Right lobe of liver (tissue), 6 donors: ENCODE data around the gene KIF5B. TPM values are rescaled to one million over a fixed set of nuclear protein-coding genes. Genes with fewer than 3 reads are reported as not detected.

Experiments
- ATAC-seq, 4 donors: fragments of 200-7000 bp; cut with Tn5 transposase; one replicate each; pipeline ENCODE4 v1.9.1; 2020; ENCODE audit warnings: mild to moderate bottlenecking in 4 of 4, moderate library complexity in 4 of 4
- DNase-seq, 3 donors: peaks; one replicate each; pipeline ENCODE4 v3.0.0-alpha.2; 2020
- H3K27ac ChIP-seq, 3 donors: fragments of 200-600 bp; one replicate each; pipeline ENCODE4 v1.8.0; 2022
- H3K27me3 ChIP-seq, 2 donors: fragments of 200-600 bp; one replicate each; pipeline ENCODE4 v1.8.0; 2022
- H3K36me3 ChIP-seq, 4 donors: fragments of 200-600 bp; sonication (generic) in 1 of 4; one replicate each; pipeline versions ENCODE4 v1.5.1 to v1.8.0; 2017 to 2022; ENCODE audit warnings: control low read depth in 1 of 4
- H3K4me1 ChIP-seq, 4 donors: fragments of 200-600 bp; sonication (generic) in 1 of 4; one replicate each; pipeline versions ENCODE4 v1.5.1 to v1.8.0; 2017 to 2022; ENCODE audit warnings: control low read depth in 1 of 4
- H3K4me3 ChIP-seq, 3 donors: fragments of 200-600 bp; one replicate each; pipeline ENCODE4 v1.8.0; 2022
- H3K9me3 ChIP-seq, 4 donors: fragments of 200-600 bp; sonication (generic) in 1 of 4; one replicate each; pipeline versions ENCODE4 v1.5.1 to v1.8.0; 2017 to 2022; ENCODE audit warnings: control low read depth in 1 of 4
- POLR2A ChIP-seq: fragments of 450-650 bp; IDR thresholded peaks from one replicate; pipeline ENCODE4 v1.6.1; 2017; ENCODE audit warnings: antibody characterized with exemption, mild to moderate bottlenecking
- WGBS: methylation state at CpG from one replicate; pipeline ENCODE4 v1.1.6; 2018; ENCODE audit warnings: low coverage, low lambda C conversion rate; ENCODE audit not compliant: insufficient coverage; ENCODE audit errors: missing lambda C conversion rate; 5-methylcytosine and 5-hydroxymethylcytosine counted together
- intact Hi-C, 2 donors: fragments of 100-400 bp; cut with DNase I; formaldehyde crosslinking; loops; one replicate each; pipeline versions ENCODE4 v1.11.2 to v1.14.1; 2022
- total RNA-seq, 6 experiments: library from RNA; depleted of rRNA in 2 of 6; stranded (reverse); fragments of >200 nt in 2 of 6; fragmentation: NEBNext Ultra II Directional in 3 of 6; extraction: Animal tissue kit (Norgen Biotek cat#: 25700) in 3 of 6; gene quantifications; one replicate each; pipeline versions ENCODE4 v1.1.0 to v1.2.4, GENCODE V29; 2016 to 2023
- TF ChIP-seq, protein P1 (sequence below), 4 donors: fragments of 200-600 bp in 3 of 4; fragments of 450-650 bp in 1 of 4; IDR thresholded peaks; one replicate each; pipeline versions ENCODE4 v1.5.1 to v1.8.0; 2016 to 2022; ENCODE audit warnings: antibody characterized with exemption in 4 of 4, mild to moderate bottlenecking in 2 of 4
- donor health status: DM: no; HTN: yes; CAD: no.
- donor health status: DM: no; HTN: no; CAD: no.
- donor health status: DM: no; HTN: no; CAD: no.
- donor health status: DM: no; HTN: yes; CAD: no.
- donor health status: DM: no; HTN: yes; CAD: no.

Gene KIF5B
- total RNA-seq, 6 experiments from 2014 or later = 12.8 to 44.4 (median 23.3) TPM

DNA sequence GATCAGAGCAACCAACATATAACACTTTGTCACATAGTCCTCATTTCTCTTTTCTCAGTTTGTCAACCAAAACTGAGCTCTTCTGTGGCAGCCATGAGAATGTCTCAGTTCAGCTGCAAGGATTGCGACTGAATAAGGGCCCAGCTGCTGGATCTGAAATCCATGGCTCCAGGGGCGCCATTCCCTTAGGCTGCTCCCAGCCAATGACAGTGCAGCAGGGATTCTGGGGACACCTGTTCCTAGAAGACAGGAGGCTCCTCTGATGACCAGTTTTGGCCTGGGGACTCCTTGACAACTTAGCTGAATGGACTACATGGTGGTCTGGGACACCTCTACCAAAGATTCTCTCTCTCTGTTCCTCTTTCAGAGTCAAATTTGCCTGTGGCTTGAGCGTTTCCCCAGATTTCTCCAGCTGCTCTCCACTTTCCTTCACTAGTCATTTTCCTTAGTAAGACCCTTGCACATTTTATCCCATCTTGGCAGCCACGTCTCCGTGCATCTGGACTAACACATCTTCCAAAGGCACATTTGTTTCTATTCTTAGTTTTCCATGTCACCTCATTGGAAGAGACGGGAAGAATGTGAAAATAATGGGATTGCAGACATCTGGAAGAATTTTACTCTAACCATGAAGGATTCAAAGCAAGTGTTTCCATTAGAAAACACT is 28.1 kb upstream of the KIF5B start:
- H3K27me3 ChIP-seq = no peaks in the 10 kb centered on the region
- no peaks in the 10 kb centered on the region for H3K4me1 ChIP-seq
- no peak for ATAC-seq
- TF ChIP-seq, protein P1, sequence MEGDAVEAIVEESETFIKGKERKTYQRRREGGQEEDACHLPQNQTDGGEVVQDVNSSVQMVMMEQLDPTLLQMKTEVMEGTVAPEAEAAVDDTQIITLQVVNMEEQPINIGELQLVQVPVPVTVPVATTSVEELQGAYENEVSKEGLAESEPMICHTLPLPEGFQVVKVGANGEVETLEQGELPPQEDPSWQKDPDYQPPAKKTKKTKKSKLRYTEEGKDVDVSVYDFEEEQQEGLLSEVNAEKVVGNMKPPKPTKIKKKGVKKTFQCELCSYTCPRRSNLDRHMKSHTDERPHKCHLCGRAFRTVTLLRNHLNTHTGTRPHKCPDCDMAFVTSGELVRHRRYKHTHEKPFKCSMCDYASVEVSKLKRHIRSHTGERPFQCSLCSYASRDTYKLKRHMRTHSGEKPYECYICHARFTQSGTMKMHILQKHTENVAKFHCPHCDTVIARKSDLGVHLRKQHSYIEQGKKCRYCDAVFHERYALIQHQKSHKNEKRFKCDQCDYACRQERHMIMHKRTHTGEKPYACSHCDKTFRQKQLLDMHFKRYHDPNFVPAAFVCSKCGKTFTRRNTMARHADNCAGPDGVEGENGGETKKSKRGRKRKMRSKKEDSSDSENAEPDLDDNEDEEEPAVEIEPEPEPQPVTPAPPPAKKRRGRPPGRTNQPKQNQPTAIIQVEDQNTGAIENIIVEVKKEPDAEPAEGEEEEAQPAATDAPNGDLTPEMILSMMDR (IDR thresholded peaks at IDR 0.05) = no peak
- no peak for TF ChIP-seq POLR2A
- no peak overlapping the region for H3K27ac ChIP-seq
- no peak for DNase-seq
- H3K4me3 ChIP-seq = no peak overlapping the region
- no peaks in the 10 kb centered on the region for H3K9me3 ChIP-seq
- WGBS = 67% methylated on average over 4 of the region's 6 CpGs
- H3K36me3 ChIP-seq = no peaks in the 10 kb centered on the region
- intact Hi-C loops = no loop called here

DNA sequence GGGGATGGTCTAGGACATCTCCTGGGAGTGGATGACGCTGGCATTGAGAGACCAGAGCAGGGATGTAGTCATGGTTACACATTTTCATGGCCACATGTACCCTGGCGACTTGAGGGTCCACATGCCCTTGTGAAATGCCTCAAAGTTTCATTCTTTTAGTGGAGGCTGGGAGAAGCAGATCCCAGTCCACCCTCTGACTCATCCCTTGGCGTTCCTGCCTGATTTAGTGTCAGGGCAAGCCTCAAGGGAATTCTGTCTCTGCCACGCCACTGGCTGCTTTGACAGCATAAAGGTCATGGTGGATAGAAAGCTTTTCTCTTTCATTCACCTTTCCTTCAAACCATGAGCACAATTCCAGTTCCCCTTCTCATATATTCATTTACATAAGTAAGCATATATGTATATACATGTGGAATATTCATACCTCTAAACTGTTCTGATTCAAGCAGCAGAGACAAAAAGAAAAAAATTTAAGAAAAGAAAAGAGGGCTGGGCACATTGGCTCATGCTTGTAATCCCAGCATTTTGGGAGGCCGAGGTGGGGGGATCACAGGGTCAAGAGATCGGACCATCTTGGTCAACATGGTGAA is 21.8 kb upstream of the KIF5B start:
- Histone ChIP-seq H3K27me3 (no peaks in the 10 kb centered on the region), H3K4me1 (peaks cover 0 to 10% (median 4%) of the 10 kb centered on the region in 4 donors), H3K9me3 (no peaks in the 10 kb centered on the region), H3K36me3 (no peaks in the 10 kb centered on the region), H3K4me3 (no peak overlapping the region), H3K27ac (no peak overlapping the region)
- intact Hi-C loops = no loop called here
- WGBS = 67% methylated on average over 4 of the region's 6 CpGs
- ATAC-seq (no peak), DNase-seq (no peak)
- no peak for TF ChIP-seq POLR2A
- TF ChIP-seq, protein P1 (IDR thresholded peaks at IDR 0.05) = no peak

DNA sequence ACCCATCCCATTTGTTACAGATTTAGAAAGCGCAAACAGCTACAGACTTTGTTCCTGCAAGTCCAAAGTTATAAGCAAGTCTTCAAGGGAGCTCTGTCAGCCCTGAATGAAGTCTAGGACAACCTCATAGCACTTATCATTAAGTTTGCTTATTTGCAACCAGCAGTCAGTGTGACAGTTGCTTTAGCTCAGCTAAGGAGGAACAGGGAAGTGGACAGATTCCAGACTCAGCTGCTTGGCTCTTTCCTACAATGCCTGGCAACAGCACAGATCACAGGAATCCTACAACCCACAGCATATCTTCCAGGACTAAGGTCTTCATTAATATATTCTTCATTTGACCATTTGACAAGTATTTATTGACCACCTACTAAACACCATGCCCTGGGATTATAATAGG is 17.4 kb upstream of the KIF5B start:
- DNase-seq (no peak), ATAC-seq (peak in 3 of 4 donors; percentile 28 to 53 (median 51))
- TF ChIP-seq POLR2A = no peak
- TF ChIP-seq, protein P1 (IDR thresholded peaks at IDR 0.05) = no peak
- no peak overlapping the region for H3K4me3 ChIP-seq
- intact Hi-C loops = no loop called here
- 95% methylated on average over 1 of the region's 1 CpG for WGBS
- H3K27ac ChIP-seq = no peak overlapping the region
- no peaks in the 10 kb centered on the region for H3K27me3 ChIP-seq
- peaks cover 0 to 12% (median 4%) of the 10 kb centered on the region in 4 donors for H3K4me1 ChIP-seq
- H3K9me3 ChIP-seq = no peaks in the 10 kb centered on the region
- no peaks in the 10 kb centered on the region for H3K36me3 ChIP-seq

DNA sequence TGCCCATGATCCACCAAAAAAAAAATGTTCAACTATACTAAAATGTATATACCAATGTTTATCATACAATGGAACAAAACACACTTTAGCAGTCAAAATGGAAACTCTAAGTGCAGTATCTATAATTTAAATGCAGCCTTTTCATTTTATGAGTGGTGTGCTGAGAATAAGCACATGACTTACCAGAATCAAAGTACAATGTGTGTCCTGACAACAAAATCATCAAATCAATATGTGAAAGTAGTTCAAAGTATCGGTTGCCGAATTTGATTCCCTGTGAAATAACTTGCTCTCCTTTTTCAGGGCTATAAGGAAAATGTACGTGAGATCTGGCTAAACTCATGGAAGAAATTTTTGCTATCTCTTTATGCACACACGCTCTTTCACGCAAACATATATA is 16.9 kb upstream of the KIF5B start:
- WGBS = 72% methylated on average over 5 of the region's 5 CpGs
- H3K27me3 ChIP-seq = no peaks in the 10 kb centered on the region
- no peaks in the 10 kb centered on the region for H3K9me3 ChIP-seq
- no peak overlapping the region for H3K4me3 ChIP-seq
- peaks cover 0 to 12% (median 4%) of the 10 kb centered on the region in 4 donors for H3K4me1 ChIP-seq
- ATAC-seq (peak in 3 of 4 donors; percentile 51 to 56 (median 55)), DNase-seq (no peak)
- intact Hi-C loops = no loop called here
- no peak for TF ChIP-seq POLR2A
- TF ChIP-seq, protein P1 (IDR thresholded peaks at IDR 0.05) = no peak
- no peaks in the 10 kb centered on the region for H3K36me3 ChIP-seq
- H3K27ac ChIP-seq = no peak overlapping the region
